GM23338 (cell line): ENCODE data around the gene MYO1A. TPM values are rescaled to one million over a fixed set of nuclear protein-coding genes. Genes with fewer than 3 reads are reported as not detected.

Experiments used
- ATAC-seq: fragments of 200-7000 bp; cut with Tn5 transposase; 3 replicates; pipeline ENCODE4 v1.9.1; 2020
- DNase-seq: peaks from one replicate; pipeline ENCODE4 v3.0.0-alpha.2; 2015; ENCODE audit warnings: low spot score
- H2AFZ ChIP-seq: fragments of 200-600 bp; sonication (generic); 2 replicates; pipeline ENCODE4 v1.8.0; 2016; ENCODE audit warnings: antibody characterized with exemption, mild to moderate bottlenecking, moderate library complexity
- H3F3A ChIP-seq: fragments of 200-600 bp; sonication (generic); replicated peaks from 2 replicates; pipeline ENCODE4 v1.8.0; 2017; ENCODE audit warnings: antibody characterized with exemption, mixed run types, low read depth
- H3K27ac ChIP-seq: fragments of 200-600 bp; sonication (generic); 2 replicates; pipeline ENCODE4 v1.6.1; 2016; ENCODE audit warnings: low read depth
- H3K27me3 ChIP-seq: fragments of 200-600 bp; sonication (generic); 2 replicates; pipeline ENCODE4 v1.8.0; 2016; ENCODE audit warnings: mild to moderate bottlenecking, mixed run types, moderate library complexity; ENCODE audit not compliant: insufficient read depth
- H3K36me3 ChIP-seq: fragments of 200-600 bp; sonication (generic); 2 replicates; pipeline ENCODE4 v1.8.0; 2016; ENCODE audit warnings: mild to moderate bottlenecking; ENCODE audit not compliant: insufficient read depth
- H3K4me1 ChIP-seq: fragments of 200-600 bp; sonication (generic); 2 replicates; pipeline ENCODE4 v1.8.0; 2016; ENCODE audit warnings: mild to moderate bottlenecking, moderate library complexity; ENCODE audit not compliant: insufficient read depth
- H3K4me2 ChIP-seq: fragments of 200-600 bp; sonication (generic); 2 replicates; pipeline ENCODE4 v1.7.1; 2017; ENCODE audit warnings: mixed run types
- H3K4me3 ChIP-seq: fragments of 200-600 bp; sonication (generic); 2 replicates; pipeline ENCODE4 v1.6.1; 2016; ENCODE audit warnings: mixed run types
- H3K79me2 ChIP-seq: fragments of 200-600 bp; sonication (generic); replicated peaks from 2 replicates; pipeline ENCODE4 v1.8.0; 2017; ENCODE audit warnings: mild to moderate bottlenecking; ENCODE audit not compliant: insufficient read depth
- H3K9me2 ChIP-seq: fragments of 200-600 bp; sonication (generic); 2 replicates; pipeline ENCODE4 v1.8.0; 2017; ENCODE audit not compliant: insufficient read depth
- H4K20me1 ChIP-seq: fragments of 200-600 bp; sonication (generic); replicated peaks from 2 replicates; pipeline ENCODE4 v1.8.0; 2017; ENCODE audit warnings: mild to moderate bottlenecking; ENCODE audit not compliant: insufficient read depth
- H3K27ac Mint-ChIP-seq: 2 replicates; pipeline ENCODE4 v1.8.0; 2020; ENCODE audit warnings: inconsistent platforms, mild to moderate bottlenecking, moderate library complexity, mixed read lengths
- H3K27me3 Mint-ChIP-seq: 3 replicates; pipeline ENCODE4 v1.8.0; 2022; ENCODE audit warnings: low read depth, mild to moderate bottlenecking, moderate library complexity, mixed read lengths, inconsistent platforms; ENCODE audit not compliant: insufficient read depth, poor library complexity
- H3K36me3 Mint-ChIP-seq: 3 replicates; pipeline ENCODE4 v1.8.0; 2021; ENCODE audit warnings: low read depth, mild to moderate bottlenecking, inconsistent platforms, moderate library complexity, mixed read lengths
- H3K4me1 Mint-ChIP-seq: 3 replicates; pipeline ENCODE4 v1.8.0; 2020; ENCODE audit warnings: mild to moderate bottlenecking, inconsistent platforms, mixed read lengths
- H3K4me3 Mint-ChIP-seq: 3 replicates; pipeline ENCODE4 v1.8.0; 2021; ENCODE audit warnings: moderate library complexity, mild to moderate bottlenecking, inconsistent platforms, mixed read lengths
- H3K9me3 Mint-ChIP-seq: 3 replicates; pipeline ENCODE4 v1.8.0; 2020; ENCODE audit warnings: moderate library complexity, mild to moderate bottlenecking, inconsistent platforms, mixed read lengths
- CREB1 ChIP-seq: fragments of 250-450 bp; sonication (Bioruptor Pico); IDR thresholded peaks from 2 replicates; pipeline ENCODE4 v1.5.0; 2020; ENCODE audit warnings: low read depth, mild to moderate bottlenecking, moderate library complexity
- CTCF ChIP-seq, 2 experiments: fragments of 200-600 bp in 1 of 2; sonication (generic) in 1 of 2; conservative IDR thresholded peaks; 2 replicates each; pipeline versions ENCODE4 v1.5.1 to v1.6.1; 2016 to 2017; ENCODE audit warnings: antibody characterized with exemption in 2 of 2, low read depth in 2 of 2, mild to moderate bottlenecking in 2 of 2, moderate library complexity in 1 of 2
- EZH2phosphoT487 ChIP-seq: fragments of 200-600 bp; sonication (generic); IDR thresholded peaks from one replicate; pipeline ENCODE4 v1.8.1; 2018; ENCODE audit warnings: antibody characterized with exemption; ENCODE audit not compliant: unreplicated experiment
- POLR2AphosphoS5 ChIP-seq: IDR thresholded peaks from 2 replicates; pipeline ENCODE4 v1.6.1; 2016; ENCODE audit warnings: antibody characterized with exemption, low read depth
- STAT1 ChIP-seq: IDR thresholded peaks from one replicate; pipeline ENCODE4 v1.6.1; 2016; ENCODE audit warnings: antibody characterized with exemption; ENCODE audit not compliant: unreplicated experiment
- ZNF114 ChIP-seq: fragments of 250-450 bp; sonication (Bioruptor Pico); IDR thresholded peaks from 2 replicates; pipeline ENCODE4 v1.5.0; 2020; ENCODE audit warnings: mild to moderate bottlenecking, moderate library complexity
- ZNF462 ChIP-seq: fragments of 250-450 bp; sonication (Bioruptor Pico); IDR thresholded peaks from 2 replicates; pipeline ENCODE4 v1.5.0; 2020; ENCODE audit warnings: mild to moderate bottlenecking, moderate library complexity
- polyA plus RNA-seq: library from polyadenylated mRNA; unstranded; fragments of >200 nt; fragmentation: Nextera tagmentation; extraction: Ambion mirVana; gene quantifications from 2 replicates; pipeline ENCODE4 v1.2.1, GENCODE V29; 2016
- total RNA-seq: library from RNA; depleted of rRNA; stranded (reverse); fragments of >200 nt; shearing (Covaris generic); gene quantifications from 2 replicates; pipeline ENCODE4 v1.2.3, GENCODE V29; 2014
- TF ChIP-seq, protein P1 (sequence below): IDR thresholded peaks from one replicate; pipeline ENCODE4 v1.6.1; 2018; ENCODE audit warnings: antibody characterized with exemption; ENCODE audit not compliant: unreplicated experiment

The MYO1A gene
- total and polyA plus RNA-seq, 2 experiments from 2014 or later: not detected

DNA sequence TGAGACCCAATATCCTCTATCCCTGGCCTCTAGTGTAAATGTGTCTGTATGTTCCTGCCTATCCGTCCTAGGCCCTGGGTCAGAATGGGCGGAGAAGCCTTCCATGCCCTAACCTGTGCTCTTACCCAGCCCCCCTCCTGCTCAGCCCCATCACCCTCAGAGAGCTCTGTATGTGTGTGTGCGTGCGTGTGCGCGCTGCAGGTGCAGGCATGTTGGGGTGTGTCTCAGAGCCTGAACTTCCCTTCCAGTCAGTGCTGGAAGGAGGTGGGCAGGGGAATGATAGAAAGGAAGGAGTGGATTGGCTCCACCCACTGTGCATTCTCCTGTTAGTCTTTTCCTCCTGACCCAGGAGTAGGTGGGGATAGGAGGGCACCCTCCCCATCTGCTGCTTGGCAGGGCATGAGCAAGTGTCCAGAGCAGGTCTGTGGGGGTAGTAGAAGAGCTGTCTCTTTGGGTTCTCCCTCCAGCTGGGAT is 46.2 kb upstream of the MYO1A start:
- Histone ChIP-seq H3K27me3 (no peaks in the 10 kb centered on the region), H3K27ac (no peak overlapping the region), H3K4me3 (no peak overlapping the region), H3K36me3 (no peaks in the 10 kb centered on the region), H2AFZ (no peak overlapping the region), H4K20me1 (no peaks in the 10 kb centered on the region; the same call in 1 of the 2 replicates), H3K79me2 (no peaks in the 10 kb centered on the region), H3K9me2 (no peaks in the 10 kb centered on the region), H3K4me2 (no peak overlapping the region), H3K4me1 (peaks cover 27% of the 10 kb centered on the region), H3F3A (peaks cover 10% of the 10 kb centered on the region; the same call in 1 of the 2 replicates)
- Mint-ChIP-seq H3K4me1 (peaks cover 49% of the 10 kb centered on the region), H3K36me3 (peaks cover 58% of the 10 kb centered on the region), H3K9me3 (no peaks in the 10 kb centered on the region), H3K27me3 (peaks cover 30% of the 10 kb centered on the region), H3K4me3 (no peak overlapping the region), H3K27ac (peak overlapping the region; percentile 96)
- DNase-seq (no peak), ATAC-seq (no peak)
- TF ChIP-seq CTCF (conservative IDR thresholded peaks at IDR 0.05; ENCODE audit: low read depth in 2 of 2): no peak
- no peak for TF ChIP-seq ZNF462 (CRISPR knock-in tag)
- TF ChIP-seq POLR2AphosphoS5: no peak
- TF ChIP-seq ZNF114 (CRISPR knock-in tag): no peak
- no peak for TF ChIP-seq CREB1 (CRISPR knock-in tag)
- TF ChIP-seq, protein P1, sequence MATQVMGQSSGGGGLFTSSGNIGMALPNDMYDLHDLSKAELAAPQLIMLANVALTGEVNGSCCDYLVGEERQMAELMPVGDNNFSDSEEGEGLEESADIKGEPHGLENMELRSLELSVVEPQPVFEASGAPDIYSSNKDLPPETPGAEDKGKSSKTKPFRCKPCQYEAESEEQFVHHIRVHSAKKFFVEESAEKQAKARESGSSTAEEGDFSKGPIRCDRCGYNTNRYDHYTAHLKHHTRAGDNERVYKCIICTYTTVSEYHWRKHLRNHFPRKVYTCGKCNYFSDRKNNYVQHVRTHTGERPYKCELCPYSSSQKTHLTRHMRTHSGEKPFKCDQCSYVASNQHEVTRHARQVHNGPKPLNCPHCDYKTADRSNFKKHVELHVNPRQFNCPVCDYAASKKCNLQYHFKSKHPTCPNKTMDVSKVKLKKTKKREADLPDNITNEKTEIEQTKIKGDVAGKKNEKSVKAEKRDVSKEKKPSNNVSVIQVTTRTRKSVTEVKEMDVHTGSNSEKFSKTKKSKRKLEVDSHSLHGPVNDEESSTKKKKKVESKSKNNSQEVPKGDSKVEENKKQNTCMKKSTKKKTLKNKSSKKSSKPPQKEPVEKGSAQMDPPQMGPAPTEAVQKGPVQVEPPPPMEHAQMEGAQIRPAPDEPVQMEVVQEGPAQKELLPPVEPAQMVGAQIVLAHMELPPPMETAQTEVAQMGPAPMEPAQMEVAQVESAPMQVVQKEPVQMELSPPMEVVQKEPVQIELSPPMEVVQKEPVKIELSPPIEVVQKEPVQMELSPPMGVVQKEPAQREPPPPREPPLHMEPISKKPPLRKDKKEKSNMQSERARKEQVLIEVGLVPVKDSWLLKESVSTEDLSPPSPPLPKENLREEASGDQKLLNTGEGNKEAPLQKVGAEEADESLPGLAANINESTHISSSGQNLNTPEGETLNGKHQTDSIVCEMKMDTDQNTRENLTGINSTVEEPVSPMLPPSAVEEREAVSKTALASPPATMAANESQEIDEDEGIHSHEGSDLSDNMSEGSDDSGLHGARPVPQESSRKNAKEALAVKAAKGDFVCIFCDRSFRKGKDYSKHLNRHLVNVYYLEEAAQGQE: no peak
- no peak for TF ChIP-seq STAT1
- TF ChIP-seq EZH2phosphoT487: no peak
